ENCODE measurements around the gene SSC4D. TPM values are rescaled to one million over a fixed set of nuclear protein-coding genes. Genes with fewer than 3 reads are reported as not detected.

The SSC4D gene
- total RNA-seq, 1 donor from 2014 or later = 1.3 TPM

- DNase-seq (ENCODE audit: missing footprints) = no peak
- ATAC-seq = no peak
- intact Hi-C loops (cut with DNase I) = no loop called here
These were observed 67.3 kb downstream of the SSC4D start for GRCh38 chr7:76342222-76342621.

GRCh38 chr7:76340617-76341131, 68.8 kb downstream of the SSC4D start:
- no peak for DNase-seq (ENCODE audit: missing footprints)
- ATAC-seq = peak; percentile 17
- intact Hi-C loops (cut with DNase I) = no loop called here

Other genes with a start within 250 kb of the SSC4D start
- gene SRRM3, start 207.8 kb downstream of the SSC4D start, total RNA-seq = 16.5 TPM
- gene HSPB1, start 107.0 kb downstream of the SSC4D start, total RNA-seq = 3,139 TPM
- gene YWHAG, start 50.7 kb downstream of the SSC4D start, total RNA-seq = 243 TPM
- 0.46 TPM for gene ZP3, start 15.3 kb upstream of the SSC4D start, total RNA-seq
- gene DTX2, start 52.0 kb upstream of the SSC4D start, total RNA-seq = 8.0 TPM
- 0.54 TPM for gene UPK3B, start 100.9 kb upstream of the SSC4D start, total RNA-seq
- not detected for gene SPDYE16, start 133.6 kb upstream of the SSC4D start, total RNA-seq
- gene POMZP3, start 217.6 kb upstream of the SSC4D start, total RNA-seq = 7.5 TPM